ENCODE measurements around the gene FCGR3B. TPM values are rescaled to one million over a fixed set of nuclear protein-coding genes. Genes with fewer than 3 reads are reported as not detected.
"Not testable (repeated sequence)": the region's sequence is repeated elsewhere in the genome, so short reads cannot be mapped to it uniquely, and the experiment has no call there.

Gene FCGR3B
- total and polyA plus RNA-seq, 4 donors = 0.39 to 19.2 (median 1.2) TPM

DNA sequence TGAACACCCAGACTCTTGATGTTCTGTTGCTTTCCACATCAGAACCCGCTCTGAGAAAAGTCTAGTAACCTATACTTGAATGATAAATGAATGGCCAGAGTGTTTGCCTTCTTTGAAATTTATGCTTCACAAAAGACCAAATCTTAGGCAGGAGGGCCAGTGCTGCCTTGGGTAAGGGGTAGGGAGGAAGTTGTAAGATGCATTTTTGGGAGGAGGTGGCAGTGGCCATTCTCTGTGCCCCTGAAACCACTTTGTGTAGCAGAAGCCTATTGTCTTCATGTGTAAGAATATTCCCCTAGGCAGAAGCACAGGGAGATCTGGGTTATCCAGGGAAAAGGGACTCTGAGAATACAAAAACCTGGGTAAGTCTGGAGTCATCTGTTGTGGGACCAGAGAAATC, 32.6 kb upstream of the FCGR3B start:
- not testable (repeated sequence) for H3K4me3 ChIP-seq (ENCODE audit: low read depth, low read length); H3K27me3 ChIP-seq (ENCODE audit: control insufficient read depth, insufficient read depth, low read length); DNase-seq (ENCODE audit: low read depth in 4 of 6, low spot score in 6 of 6); H3K4me1 ChIP-seq (ENCODE audit: control insufficient read depth, insufficient read depth, low read length); H3K27ac ChIP-seq (ENCODE audit: low read depth, low read length); H3K9me3 ChIP-seq (ENCODE audit: control insufficient read depth, insufficient read depth, low read length); H3K36me3 ChIP-seq (ENCODE audit: control insufficient read depth, insufficient read depth, low read length)
- no CpG with 5 or more reads among the region's 1 CpG for WGBS (ENCODE audit: insufficient coverage)

DNA sequence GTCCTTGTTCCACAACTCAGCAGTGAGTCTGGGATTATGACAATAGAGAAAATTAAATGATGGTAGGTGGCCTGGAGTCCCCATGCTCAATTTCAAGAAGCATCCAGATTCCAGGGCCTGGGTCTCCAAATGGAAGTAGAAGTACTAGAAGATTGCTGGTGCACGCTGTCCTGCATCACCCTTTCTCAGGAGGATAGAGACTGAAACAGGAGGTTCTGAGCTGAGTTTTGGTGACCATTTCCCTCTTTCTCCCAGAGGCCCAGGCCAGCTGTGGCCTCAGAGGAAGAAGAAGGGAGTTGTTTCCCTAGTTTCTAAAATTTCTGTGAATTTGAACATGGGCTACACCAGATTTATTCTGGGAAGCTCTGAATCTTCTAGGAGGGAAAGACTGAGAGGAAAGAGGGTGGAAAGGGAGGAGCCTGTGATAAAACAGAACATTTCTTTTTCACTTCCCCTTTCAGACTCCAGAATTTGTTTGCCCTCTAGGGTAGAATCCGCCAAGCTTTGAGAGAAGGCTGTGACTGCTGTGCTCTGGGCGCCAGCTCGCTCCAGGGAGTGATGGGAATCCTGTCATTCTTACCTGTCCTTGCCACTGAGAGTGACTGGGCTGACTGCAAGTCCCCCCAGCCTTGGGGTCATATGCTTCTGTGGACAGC, 31.8 kb upstream of the FCGR3B start, which contains the start of gene FCGR2B:
TSS of gene FCGR2B (plus strand) at position 460 of the 656 bp plus-strand sequence. CDS start at position 559, 99 bp downstream.
- H3K9me3 ChIP-seq (ENCODE audit: control insufficient read depth, insufficient read depth, low read length); H3K4me3 ChIP-seq (ENCODE audit: low read depth, low read length); H3K4me1 ChIP-seq (ENCODE audit: control insufficient read depth, insufficient read depth, low read length); H3K27me3 ChIP-seq (ENCODE audit: control insufficient read depth, insufficient read depth, low read length); DNase-seq (ENCODE audit: low read depth in 4 of 6, low spot score in 6 of 6); H3K36me3 ChIP-seq (ENCODE audit: control insufficient read depth, insufficient read depth, low read length); H3K27ac ChIP-seq (ENCODE audit: low read depth, low read length): not testable (repeated sequence)
- no CpG with 5 or more reads among the region's 4 CpGs for WGBS (ENCODE audit: insufficient coverage)

DNA sequence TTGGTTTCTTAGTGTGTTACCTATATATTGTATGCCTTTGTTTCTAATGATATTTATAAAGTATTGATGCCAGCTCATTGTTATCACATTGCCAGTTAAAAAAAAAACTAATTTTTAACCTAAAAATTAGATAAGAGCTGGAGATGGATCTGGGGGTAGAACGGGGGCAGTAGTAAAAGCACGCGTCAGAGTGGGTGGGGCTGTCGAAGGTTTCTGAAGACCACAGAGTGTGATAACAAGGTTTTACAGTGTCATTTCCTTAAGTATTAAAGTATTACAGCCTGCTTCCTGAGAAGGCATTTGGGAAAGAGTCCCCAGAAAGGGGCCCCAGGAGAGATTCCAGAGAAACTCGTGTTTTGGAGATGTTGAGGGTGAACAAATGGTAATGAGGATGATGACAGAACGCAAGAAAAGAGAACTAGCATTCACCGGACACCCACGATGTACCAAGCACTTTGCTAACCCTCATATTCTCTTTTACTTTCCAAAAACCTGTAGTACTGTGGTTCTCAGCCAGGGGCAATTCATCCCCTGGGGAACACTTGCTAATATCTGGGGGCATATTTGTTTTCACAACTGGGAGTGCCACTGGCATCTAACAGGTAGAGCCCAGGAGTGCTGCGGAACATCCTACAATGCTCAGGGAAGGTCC, 30.8 kb upstream of the FCGR3B start:
- H3K36me3 ChIP-seq (ENCODE audit: control insufficient read depth, insufficient read depth, low read length); H3K27ac ChIP-seq (ENCODE audit: low read depth, low read length); H3K4me1 ChIP-seq (ENCODE audit: control insufficient read depth, insufficient read depth, low read length); H3K27me3 ChIP-seq (ENCODE audit: control insufficient read depth, insufficient read depth, low read length); DNase-seq (ENCODE audit: low read depth in 4 of 6, low spot score in 6 of 6); H3K4me3 ChIP-seq (ENCODE audit: low read depth, low read length); H3K9me3 ChIP-seq (ENCODE audit: control insufficient read depth, insufficient read depth, low read length): not testable (repeated sequence)
- no CpG with 5 or more reads among the region's 9 CpGs for WGBS (ENCODE audit: insufficient coverage)

DNA sequence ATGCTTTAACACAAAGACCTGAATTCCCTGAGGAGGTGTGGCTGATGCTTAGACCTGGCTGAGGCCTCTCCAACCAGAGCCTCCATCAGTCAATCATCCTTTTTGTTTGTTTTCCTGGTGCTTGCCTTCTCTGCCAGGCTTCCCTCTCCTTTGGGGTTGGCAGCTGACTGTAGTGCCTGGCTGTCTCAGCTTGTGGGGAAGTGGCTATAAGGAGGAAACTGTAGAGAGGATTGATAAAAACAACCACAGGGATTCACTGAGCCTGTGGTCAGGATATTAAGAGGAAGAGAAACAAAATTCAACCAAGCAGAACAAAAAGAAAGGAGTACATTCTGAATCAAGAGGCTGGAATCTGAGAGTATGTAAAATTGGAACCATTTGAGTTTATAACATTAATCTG, 27.5 kb upstream of the FCGR3B start:
- H3K27ac ChIP-seq (ENCODE audit: low read depth, low read length); H3K36me3 ChIP-seq (ENCODE audit: control insufficient read depth, insufficient read depth, low read length); H3K9me3 ChIP-seq (ENCODE audit: control insufficient read depth, insufficient read depth, low read length); H3K4me3 ChIP-seq (ENCODE audit: low read depth, low read length); DNase-seq (ENCODE audit: low read depth in 4 of 6, low spot score in 6 of 6); H3K4me1 ChIP-seq (ENCODE audit: control insufficient read depth, insufficient read depth, low read length); H3K27me3 ChIP-seq (ENCODE audit: control insufficient read depth, insufficient read depth, low read length): not testable (repeated sequence)

DNA sequence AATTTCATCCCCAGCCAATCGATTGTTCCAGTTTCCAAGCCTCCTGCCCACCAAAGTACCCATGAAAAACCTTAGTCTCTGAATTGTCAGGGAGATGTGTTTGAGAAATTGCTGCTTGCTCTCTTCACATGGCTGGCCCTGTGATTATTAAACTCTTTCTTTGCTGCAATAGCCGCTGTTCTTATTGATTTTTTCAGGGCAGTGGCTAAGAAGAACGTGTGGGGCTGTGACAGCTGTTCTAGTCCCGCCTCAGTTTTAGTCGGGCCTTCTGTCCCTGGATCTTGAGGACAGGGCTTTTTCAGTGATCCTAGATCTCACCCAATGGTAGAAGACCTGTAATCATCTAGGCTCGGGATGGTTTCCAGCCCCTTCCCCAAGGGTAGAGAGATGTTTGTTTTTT, 23.0 kb upstream of the FCGR3B start:
- not testable (repeated sequence) for H3K27ac ChIP-seq (ENCODE audit: low read depth, low read length); H3K36me3 ChIP-seq (ENCODE audit: control insufficient read depth, insufficient read depth, low read length); H3K27me3 ChIP-seq (ENCODE audit: control insufficient read depth, insufficient read depth, low read length); H3K9me3 ChIP-seq (ENCODE audit: control insufficient read depth, insufficient read depth, low read length); H3K4me3 ChIP-seq (ENCODE audit: low read depth, low read length); DNase-seq (ENCODE audit: low read depth in 4 of 6, low spot score in 6 of 6); H3K4me1 ChIP-seq (ENCODE audit: control insufficient read depth, insufficient read depth, low read length)
- WGBS (ENCODE audit: insufficient coverage) = 70% methylated on average over 2 of the region's 6 CpGs

DNA sequence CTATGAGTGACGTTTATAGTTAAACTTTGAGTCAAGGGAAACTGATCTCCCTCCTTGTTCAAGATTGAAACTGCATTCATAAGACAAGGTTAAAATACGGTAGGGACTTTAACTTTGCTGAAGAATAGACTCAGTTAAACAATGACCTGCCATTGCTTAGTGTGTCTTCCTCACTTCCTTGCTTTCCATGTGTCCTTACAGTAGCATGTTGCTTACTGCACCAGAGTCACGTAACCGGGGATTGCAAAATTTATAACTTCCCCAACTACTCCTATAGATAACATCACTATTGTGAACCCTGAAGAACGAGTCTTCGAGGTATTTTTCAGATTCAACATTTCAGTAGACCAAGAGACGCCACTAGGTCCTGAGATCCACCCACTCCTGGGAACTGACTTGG, 22.6 kb upstream of the FCGR3B start:
- not testable (repeated sequence) for H3K4me1 ChIP-seq (ENCODE audit: control insufficient read depth, insufficient read depth, low read length); H3K4me3 ChIP-seq (ENCODE audit: low read depth, low read length); H3K36me3 ChIP-seq (ENCODE audit: control insufficient read depth, insufficient read depth, low read length); H3K9me3 ChIP-seq (ENCODE audit: control insufficient read depth, insufficient read depth, low read length); H3K27me3 ChIP-seq (ENCODE audit: control insufficient read depth, insufficient read depth, low read length); DNase-seq (ENCODE audit: low read depth in 4 of 6, low spot score in 6 of 6); H3K27ac ChIP-seq (ENCODE audit: low read depth, low read length)
- no CpG with 5 or more reads among the region's 7 CpGs for WGBS (ENCODE audit: insufficient coverage)

DNA sequence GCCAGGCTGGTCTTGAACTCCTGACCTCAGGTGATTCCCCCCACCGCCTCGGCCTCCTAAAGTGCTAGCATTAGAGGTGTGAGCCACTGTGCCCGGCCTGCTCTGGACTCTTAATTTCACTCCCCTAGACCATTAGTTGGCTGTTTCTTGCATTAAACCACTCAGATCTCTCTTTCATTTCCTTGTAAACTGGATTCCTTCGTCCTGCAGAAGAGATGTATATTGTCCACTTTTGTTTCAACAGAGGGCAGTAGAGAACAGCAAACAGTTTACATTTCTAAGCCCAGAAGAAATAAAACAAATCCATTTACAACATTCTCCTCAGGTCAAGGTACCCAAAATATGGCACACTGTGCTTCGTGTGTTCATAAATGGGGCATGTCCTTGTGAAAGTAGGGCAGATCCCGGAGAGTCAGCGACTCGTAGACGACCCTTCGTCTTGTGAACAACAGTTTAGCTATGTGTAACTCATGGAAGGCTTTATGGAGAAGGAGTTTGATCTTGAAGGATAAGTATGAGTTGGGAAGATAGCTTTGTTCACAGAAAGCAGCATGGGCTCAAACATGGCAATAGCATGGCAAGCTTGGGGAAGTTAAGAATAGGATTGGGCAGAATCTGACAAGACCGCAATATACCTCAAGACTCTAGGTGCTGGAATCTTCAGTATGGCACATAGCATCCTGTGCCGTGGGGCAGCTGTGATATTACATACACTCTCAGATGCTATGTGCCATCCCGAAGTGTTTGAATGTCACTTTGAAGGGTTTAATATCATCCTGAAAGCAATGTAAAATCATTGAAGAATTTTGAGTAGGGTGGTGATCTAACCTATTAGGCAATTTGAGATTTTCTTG, 16.8 kb upstream of the FCGR3B start:
- not testable (repeated sequence) for H3K4me1 ChIP-seq (ENCODE audit: control insufficient read depth, insufficient read depth, low read length); H3K27me3 ChIP-seq (ENCODE audit: control insufficient read depth, insufficient read depth, low read length); H3K4me3 ChIP-seq (ENCODE audit: low read depth, low read length); H3K9me3 ChIP-seq (ENCODE audit: control insufficient read depth, insufficient read depth, low read length); H3K27ac ChIP-seq (ENCODE audit: low read depth, low read length); H3K36me3 ChIP-seq (ENCODE audit: control insufficient read depth, insufficient read depth, low read length)
- DNase-seq (ENCODE audit: low read depth in 4 of 6, low spot score in 6 of 6) = peak in 4 of 6 donors; percentile 1 to 74 (median 15)
- 68% methylated on average over 9 of the region's 13 CpGs for WGBS (ENCODE audit: insufficient coverage)

DNA sequence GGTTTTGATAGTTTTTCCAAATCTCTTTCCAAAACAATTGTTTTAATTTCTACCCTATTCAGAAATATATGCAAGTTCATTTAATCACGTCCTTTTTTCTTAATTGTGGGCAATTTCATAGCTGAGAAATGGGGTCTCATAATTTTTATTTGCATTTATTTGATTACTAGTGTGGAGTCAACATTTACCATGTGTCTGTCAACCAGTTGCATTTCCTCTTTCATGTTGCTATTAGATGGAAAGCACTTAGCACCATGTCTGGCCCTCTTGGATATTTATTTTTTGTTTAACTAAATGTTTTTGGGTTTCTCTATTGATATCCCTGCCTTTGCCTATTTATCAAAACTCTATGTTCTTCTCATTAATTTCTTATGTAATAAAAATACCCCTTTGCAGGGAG, 13.9 kb upstream of the FCGR3B start:
- not testable (repeated sequence) for H3K36me3 ChIP-seq (ENCODE audit: control insufficient read depth, insufficient read depth, low read length); H3K4me1 ChIP-seq (ENCODE audit: control insufficient read depth, insufficient read depth, low read length); H3K4me3 ChIP-seq (ENCODE audit: low read depth, low read length); H3K9me3 ChIP-seq (ENCODE audit: control insufficient read depth, insufficient read depth, low read length); DNase-seq (ENCODE audit: low read depth in 4 of 6, low spot score in 6 of 6); H3K27ac ChIP-seq (ENCODE audit: low read depth, low read length); H3K27me3 ChIP-seq (ENCODE audit: control insufficient read depth, insufficient read depth, low read length)
- no CpG with 5 or more reads among the region's 1 CpG for WGBS (ENCODE audit: insufficient coverage)

DNA sequence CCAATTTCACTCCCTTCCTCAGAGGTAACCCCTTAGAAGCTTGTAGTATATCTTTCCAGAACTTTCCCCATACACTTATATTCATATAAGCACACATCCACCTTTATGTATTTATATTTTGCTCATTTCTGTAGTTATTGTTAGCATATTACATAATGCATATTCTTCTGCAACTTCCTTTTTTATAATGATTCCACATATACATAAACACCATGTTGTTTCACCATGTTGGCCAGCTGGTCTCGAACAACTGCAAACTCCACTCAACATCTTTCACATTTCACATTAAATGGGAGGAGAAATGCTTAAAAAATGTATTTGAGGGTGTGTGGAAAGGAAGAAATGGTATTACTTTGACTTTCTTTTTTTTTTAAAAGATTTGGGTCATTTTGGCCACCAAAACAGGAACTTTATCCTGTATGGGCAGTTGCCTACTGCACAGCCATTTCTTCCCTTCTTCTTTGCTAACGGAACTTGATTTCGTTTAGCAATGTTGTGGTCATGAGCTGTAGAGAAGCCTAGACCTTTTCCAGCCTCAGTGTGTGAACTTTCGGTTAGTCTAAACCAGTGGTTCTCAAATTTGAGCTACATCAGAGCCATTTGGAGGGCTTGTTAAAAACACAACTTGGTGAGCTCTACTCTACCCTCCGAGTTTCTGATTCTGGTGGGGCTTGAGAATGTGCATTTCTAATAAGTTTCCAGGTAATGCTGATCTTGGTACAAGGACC, 12.7 kb upstream of the FCGR3B start:
- not testable (repeated sequence) for H3K9me3 ChIP-seq (ENCODE audit: control insufficient read depth, insufficient read depth, low read length); H3K27me3 ChIP-seq (ENCODE audit: control insufficient read depth, insufficient read depth, low read length); H3K27ac ChIP-seq (ENCODE audit: low read depth, low read length); H3K4me1 ChIP-seq (ENCODE audit: control insufficient read depth, insufficient read depth, low read length); DNase-seq (ENCODE audit: low read depth in 4 of 6, low spot score in 6 of 6); H3K4me3 ChIP-seq (ENCODE audit: low read depth, low read length); H3K36me3 ChIP-seq (ENCODE audit: control insufficient read depth, insufficient read depth, low read length)
- no CpG with 5 or more reads among the region's 5 CpGs for WGBS (ENCODE audit: insufficient coverage)

All from spinal cord (tissue), 10 donors.